ENCODE measurements around the gene SLC9A5. TPM values are rescaled to one million over a fixed set of nuclear protein-coding genes. Genes with fewer than 3 reads are reported as not detected.

Gene SLC9A5
- total RNA-seq, 1 donor from 2014 or later: 0.60 TPM

DNA sequence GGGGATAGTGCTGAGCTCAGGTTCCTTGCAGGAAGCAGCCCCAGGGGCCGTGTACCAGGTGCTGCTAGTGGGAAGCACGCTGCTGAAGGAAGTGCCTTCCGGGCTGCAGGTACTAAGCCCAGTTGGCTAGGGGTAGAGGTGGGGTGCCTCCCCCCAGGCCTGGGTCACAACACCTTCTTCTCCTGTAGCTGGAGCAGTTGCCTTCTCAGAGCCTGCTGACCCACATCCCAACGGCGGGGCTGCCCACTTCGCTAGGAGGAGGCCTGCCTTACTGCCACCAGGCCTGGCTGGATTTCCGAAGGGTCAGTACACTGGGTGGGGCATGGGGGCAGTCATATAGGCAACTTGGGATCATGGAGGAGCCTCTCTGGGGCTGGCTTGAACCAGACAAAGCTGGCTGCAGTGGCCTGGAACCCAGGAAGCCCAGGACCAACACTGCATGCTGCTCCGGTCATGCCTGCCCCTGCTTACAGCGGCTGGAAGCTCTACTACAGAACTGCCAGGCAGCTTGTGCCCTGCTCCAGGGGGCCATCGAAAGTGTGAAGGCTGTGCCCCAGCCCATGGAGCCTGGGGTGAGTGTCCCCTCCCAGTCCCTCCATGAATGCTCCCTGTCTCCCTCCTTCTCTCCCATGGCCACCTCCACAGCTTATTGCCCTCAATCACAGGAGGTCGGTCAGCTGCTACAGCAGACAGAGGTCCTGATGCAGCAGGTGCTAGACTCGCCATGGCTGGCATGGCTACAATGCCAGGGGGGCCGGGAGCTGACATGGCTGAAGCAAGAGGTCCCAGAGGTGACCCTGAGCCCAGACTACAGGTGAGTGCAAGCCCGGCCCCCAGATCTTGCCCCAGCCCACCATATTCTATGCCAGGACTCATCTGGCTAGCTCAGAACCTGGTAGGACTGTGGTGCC, 33.0 kb downstream of the SLC9A5 start:
- DNase-seq (ENCODE audit: low read depth): no peak

DNA sequence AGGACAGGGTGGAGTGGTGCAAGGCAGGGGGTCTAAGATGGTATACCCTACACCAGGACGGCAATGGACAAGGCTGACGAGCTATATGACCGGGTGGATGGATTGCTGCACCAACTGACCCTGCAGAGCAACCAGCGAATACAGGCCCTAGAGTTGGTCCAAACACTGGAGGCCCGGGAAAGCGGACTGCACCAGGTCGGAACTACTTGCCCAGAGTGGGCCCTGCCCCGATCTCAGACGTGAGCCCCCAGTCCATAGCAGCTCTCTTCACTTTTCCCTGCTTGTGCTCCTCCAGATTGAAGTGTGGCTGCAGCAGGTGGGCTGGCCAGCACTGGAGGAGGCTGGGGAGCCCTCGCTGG, 33.6 kb downstream of the SLC9A5 start:
- DNase-seq (ENCODE audit: low read depth): no peak

DNA sequence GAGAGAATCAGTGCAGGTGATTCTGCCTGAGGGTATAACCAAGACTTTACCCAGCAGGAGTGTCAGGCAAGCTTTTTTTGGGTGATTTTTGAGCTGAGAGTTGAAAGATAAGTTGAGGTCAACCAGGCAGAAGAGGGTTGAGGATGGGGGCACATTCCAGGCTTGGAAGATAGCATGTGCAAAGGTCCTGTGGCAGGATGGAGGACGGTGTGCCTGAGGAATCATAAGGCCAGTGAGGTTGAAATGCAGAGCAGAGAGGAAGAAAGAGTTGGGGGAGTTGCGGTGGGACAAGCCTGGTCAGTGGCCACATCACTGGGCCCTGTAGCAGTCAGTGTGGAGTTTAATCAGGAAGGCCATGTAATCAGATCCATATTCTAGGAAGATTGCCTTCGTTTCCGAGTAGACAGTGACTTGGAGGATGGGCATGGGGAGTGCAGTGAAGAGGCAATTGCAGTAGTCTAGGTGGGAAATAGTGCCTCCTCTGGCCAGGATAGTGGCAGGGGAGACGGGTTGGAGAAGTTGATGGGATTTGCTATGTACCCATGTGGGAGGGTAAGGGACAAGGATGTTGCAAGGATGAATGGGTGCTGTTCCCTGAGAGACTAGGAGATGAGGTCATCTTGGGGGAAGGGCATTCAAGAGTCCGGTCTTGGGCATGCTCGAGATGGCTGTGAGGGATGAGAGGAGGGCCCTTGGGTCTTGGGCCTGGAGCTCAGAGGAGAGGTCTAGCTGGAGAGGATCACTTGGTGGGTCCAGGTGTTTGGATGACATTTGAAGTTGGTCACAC, 34.5 kb downstream of the SLC9A5 start:
- DNase-seq (ENCODE audit: low read depth): peak; percentile 52

DNA sequence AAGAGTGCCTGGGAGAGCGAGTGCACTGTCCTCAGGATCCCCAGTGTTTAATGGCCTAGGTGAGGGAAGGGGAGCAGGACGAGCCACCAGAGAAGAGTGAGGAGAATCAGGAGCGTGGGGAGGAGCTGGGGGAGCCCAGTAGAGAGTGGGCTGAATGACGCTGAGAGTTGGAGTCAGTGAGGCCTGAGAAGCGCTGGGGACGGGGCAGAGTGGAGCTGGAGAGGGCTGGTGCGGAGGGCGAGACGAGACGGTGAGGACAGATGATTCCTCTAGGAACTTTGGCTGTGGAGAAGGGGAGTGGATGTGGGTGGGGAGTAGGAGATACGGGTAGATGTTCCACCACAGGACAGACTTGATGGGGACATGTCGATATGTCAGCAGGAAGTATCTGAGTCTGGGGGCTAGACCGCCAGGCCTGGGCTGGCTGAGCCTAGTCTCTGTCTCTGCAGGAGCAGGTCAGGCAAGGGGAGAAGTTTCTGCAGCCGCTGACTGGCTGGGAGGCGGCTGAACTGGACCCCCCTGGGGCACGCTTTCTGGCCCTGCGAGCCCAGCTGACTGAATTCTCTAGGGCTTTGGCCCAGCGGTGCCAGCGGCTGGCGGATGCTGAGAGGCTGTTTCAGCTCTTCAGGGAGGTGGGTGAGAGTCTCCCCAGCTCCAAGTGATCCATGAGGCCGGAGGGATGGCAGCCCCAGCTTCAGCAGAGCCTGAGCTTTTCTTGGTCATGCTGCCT, 35.2 kb downstream of the SLC9A5 start:
- no peak for DNase-seq (ENCODE audit: low read depth)

DNA sequence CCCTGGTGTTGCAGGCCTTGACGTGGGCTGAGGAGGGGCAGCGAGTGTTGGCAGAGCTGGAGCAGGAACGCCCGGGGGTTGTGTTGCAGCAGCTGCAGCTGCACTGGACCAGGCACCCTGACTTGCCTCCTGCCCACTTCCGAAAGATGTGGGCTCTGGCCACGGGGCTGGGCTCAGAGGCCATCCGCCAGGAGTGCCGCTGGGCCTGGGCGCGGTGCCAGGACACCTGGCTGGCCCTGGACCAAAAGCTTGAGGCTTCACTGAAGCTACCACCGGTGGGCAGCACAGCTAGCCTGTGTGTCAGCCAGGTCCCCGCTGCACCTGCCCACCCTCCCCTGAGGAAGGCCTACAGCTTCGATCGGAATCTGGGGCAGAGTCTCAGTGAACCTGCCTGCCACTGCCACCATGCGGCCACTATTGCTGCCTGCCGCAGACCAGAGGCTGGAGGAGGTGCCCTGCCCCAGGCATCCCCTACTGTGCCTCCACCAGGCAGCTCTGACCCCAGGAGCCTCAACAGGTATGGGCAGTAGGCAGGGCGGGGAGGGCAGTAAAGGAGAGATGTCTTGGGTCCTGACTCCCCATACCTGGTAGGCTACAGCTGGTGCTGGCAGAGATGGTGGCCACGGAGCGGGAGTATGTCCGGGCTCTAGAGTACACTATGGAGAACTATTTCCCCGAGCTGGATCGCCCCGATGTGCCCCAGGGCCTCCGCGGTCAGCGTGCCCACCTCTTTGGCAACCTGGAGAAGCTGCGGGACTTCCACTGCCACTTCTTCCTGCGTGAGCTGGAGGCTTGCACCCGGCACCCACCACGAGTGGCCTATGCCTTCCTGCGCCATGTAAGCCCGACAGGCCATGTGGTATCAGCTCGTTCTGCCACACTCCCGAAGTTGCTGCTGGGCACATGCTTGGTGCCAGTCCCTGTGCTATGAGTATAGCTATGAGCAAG, 36.2 kb downstream of the SLC9A5 start:
- peak; percentile 32 for DNase-seq (ENCODE audit: low read depth)

DNA sequence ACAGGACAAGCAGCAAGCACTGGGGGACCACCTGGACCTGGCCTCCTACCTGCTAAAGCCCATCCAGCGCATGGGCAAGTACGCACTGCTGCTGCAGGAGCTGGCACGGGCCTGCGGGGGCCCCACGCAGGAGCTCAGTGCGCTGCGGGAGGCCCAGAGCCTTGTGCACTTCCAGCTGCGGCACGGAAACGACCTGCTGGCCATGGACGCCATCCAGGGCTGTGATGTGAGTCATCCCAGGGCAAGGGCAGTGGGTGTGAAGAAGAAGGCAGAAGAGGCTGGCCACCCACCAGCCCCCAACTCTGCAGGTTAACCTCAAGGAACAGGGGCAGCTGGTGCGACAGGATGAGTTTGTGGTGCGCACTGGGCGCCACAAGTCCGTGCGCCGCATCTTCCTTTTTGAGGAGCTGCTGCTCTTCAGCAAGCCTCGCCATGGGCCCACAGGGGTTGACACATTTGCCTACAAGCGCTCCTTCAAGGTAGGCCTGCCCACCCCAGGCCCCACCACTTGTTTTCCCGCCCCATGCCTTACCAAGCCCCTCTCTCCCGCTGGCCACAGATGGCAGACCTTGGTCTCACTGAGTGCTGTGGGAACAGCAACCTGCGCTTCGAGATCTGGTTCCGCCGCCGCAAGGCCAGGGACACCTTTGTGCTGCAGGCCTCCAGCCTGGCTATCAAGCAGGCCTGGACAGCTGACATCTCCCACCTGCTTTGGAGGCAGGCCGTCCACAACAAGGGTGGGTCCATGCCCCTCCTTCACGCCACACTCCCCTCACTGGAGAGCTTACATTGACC, 37.9 kb downstream of the SLC9A5 start:
- DNase-seq (ENCODE audit: low read depth): no peak

DNA sequence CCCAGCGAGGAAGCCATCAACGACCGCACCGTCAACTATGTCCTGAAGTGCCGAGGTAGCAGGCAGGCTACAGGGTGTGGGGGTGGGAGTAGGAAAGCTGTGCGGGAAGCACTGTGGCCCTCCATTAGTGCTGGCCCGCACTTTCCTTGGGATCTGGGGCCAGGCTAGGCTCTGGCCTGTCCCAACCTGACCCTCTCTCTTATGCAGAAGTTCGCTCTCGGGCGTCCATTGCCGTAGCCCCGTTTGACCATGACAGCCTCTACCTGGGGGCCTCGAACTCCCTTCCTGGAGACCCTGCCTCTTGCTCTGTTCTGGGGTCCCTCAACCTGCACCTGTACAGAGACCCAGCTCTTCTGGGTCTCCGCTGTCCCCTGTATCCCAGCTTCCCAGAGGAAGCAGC, 39.2 kb downstream of the SLC9A5 start:
- DNase-seq (ENCODE audit: low read depth): no peak

DNA sequence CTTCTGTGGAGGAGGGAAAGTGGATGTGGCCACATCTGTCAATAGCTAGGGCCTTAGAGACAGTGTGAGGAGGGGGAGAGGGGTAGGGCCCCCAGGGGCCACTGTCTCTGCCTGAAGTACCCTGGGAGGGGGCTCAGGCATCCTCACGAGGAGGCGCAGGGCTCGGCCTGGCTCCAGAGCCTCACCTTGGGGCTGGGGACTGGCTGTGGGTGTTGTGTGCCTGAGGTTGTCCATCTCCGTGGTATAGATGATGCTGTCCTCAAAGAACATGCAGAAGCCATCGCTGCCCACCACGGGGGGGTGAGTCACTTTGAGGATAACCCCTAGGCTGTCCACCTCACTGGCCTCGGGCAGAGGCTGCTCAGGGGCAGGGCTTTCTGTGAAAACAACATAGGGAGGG, 42.7 kb downstream of the SLC9A5 start:
- DNase-seq (ENCODE audit: low read depth): no peak

DNA sequence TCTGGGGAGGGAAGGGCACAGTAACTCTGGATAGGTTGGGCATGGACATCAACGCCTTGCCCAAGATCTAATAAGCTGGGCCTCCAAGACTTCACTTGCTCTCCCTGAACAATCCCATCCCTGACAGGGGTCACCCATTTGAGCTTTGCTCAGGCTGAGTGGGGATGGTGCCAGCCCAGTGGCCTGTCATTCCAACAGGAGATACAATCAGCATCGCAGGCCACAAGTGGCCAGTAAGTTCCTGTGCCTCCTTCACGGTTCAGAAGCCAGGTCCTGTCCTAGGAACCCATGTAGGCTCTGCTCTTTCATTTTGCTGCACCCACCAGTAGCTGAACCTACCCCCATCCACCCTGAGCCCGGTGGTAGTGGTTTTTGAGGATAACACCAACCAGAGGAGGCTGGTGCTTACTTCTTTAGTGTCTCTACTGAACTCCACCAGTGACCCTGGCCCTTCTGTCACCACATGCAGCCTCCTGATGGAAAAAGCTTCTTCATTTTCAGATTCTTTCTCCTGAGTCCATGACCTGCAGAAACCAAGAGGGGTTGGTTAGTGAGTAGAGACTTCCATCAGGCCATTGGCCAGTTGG, 45.5 kb downstream of the SLC9A5 start:
- no peak for DNase-seq (ENCODE audit: low read depth)

DNA sequence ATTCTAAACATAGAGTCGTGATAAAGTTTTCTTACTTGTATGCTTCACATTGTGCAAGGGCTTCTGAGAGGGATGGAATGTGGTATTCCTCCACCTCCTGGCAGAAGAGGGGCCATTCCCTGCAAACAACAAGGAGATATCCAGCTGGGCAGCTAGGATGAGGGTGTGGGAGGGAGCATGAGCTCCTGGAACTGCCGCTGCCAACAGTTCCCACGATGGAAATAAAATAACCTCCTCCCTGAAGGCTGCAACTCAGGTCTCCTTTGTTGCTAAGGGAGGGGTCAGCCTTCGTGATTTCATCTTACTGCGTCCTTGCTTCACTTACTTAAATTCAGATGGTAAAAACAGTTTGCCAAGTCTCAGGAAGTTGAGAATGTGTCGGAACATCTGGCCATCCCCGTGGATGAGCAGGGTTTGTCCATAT, 46.2 kb downstream of the SLC9A5 start:
- no peak for DNase-seq (ENCODE audit: low read depth)

DNA sequence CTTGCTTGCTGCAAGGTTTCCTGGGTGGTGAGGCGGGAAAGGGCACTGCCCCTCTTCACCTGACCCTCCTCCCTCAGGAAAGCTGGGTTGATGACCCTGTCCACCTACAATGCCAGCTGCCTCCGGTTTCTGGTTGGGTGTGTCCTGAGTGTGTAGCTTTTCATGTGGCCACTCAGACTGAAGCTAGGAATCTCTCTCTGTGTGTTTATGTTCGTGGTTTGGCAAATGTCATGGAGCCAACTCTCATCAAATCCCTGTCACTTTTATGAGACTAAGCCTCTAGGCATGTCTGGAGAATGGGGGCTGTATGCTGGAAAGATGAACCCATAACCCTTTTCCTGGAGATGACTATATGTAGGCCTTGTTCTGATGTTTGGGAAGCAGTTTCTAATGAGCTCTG, 47.6 kb downstream of the SLC9A5 start:
- DNase-seq (ENCODE audit: low read depth): peak; percentile 44

DNA sequence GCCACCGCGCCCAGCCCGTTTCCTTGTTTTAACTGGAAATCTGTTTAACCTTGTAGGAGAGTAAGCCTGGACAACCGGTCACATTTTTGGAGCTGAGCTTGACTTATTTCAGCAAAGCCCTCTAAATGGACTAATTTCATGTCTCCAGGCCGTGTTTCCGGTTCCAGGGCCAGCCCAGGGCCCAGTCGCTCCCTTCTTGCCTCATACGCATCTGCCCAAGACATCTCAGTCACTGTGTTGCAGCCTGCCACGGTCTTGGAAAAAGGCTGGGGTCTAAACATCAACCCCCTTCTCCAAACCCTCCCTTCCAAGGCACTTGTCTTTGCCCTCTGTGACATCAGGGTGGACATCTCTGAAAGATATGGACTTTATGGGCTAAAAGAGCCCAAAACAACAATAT, 49.5 kb downstream of the SLC9A5 start:
- no peak for DNase-seq (ENCODE audit: low read depth)

DNA sequence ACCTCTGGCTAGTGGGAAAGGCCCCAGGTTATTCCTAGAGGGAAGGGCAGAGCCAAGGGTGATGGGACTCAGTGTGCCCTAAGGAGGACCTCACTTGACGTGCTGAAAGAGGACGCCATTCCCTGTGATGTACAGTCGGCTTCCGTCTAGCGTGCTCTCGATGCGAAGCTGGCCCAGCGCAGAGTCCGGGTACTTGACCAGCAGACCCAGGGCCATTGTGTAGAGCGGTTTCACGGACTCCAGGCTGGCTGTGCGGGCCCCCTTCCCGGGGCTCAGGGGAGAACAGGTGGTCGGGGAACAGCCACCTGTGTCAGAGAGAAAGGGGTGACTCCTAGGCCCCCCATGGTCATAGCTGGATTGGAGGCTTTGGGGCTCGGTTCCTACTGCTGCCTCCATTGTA, 50.5 kb downstream of the SLC9A5 start:
- DNase-seq (ENCODE audit: low read depth): no peak

DNA sequence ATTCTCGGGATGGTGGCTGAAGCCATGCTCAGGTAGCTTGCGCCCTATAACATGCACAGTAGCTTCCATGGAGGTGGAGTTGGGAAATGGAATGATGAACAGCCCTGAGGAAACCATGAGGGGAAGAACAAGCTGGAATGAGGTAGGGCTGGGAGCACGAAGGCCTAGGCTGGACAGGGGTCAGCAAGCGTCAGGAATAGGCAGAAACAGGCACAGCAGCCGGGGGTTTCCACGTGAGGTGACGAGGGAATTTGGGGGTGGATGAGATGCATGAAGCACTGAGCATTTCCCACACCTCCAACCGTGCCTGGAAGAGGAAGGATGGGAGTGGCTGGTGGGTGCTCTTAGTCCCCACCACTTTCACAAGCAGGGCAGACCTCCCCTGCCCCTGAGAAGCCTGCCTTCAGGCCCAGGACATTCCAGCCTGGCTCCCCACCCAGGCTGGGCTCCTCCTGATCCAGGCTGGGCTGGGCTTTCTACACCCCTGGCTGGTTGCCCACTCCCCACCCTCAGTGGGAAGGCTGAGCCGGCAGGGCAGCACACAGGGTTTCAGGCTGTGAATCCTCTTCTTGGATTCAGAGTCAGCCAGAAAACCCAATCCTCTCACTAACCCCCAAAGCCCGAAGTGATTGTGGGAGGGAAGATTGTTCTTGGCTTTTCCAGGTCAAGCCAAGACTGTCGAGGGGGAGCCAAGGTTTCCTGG, 52.5 kb downstream of the SLC9A5 start:
- no peak for DNase-seq (ENCODE audit: low read depth)

DNA sequence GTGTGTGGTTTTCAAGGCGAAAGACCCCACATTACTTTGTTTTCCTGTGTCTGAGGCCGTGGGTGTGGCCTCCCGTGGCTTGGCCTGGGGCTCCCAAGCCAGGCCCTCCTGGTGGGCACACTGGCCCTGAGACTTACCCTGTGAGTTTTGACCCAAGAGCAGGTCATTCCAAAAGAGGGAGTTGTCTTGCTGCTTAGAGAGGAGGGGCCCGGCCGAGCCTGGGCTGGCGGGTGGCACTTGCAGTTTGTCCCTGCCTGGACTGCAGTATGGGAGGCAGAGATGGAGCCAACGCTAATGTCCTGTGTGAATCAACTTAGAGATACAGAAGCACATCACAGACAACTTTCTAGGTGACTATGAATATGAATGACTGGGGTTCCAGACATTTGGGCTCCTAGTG, 53.3 kb downstream of the SLC9A5 start:
- DNase-seq (ENCODE audit: low read depth): no peak

DNA sequence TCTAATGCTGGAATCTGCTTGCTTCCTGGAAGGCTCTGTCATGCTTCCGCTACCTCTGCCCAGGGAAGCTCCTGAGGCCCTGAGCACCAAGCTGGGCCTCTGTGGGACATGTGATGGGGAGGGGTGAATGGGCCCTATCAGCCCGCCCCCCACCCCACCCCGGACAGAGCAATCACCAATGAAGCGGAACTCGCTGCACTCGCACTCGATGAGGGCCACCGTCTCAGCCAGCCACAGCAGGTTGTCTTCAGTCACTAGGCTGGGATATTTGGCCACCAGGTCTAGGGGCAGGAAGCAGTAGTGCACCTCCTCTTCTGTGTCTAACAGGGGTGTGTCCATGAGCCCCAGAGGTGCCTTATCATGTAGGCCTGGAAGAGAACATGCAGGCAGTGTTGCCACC, 54.2 kb downstream of the SLC9A5 start:
- DNase-seq (ENCODE audit: low read depth): no peak

DNA sequence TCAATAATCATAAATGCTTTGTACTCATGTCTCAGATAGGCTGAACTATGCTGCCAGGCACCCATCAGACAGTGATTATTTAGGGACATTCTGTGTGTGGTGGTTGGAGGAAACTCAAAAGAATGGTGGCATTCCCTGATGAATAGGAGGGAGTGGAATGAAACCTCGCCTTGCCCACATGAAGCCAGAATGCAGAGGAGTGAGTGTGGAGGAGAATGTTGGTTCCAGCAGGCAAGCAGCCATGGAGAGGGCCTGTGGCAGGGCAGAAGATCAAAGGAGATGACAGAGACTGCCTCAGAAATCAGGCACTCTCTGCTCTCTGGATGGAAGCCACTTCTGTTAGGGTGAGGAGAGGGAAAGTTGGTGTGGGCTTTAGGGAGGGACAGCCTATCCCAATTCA, 55.2 kb downstream of the SLC9A5 start:
- DNase-seq (ENCODE audit: low read depth): peak; percentile 31

DNA sequence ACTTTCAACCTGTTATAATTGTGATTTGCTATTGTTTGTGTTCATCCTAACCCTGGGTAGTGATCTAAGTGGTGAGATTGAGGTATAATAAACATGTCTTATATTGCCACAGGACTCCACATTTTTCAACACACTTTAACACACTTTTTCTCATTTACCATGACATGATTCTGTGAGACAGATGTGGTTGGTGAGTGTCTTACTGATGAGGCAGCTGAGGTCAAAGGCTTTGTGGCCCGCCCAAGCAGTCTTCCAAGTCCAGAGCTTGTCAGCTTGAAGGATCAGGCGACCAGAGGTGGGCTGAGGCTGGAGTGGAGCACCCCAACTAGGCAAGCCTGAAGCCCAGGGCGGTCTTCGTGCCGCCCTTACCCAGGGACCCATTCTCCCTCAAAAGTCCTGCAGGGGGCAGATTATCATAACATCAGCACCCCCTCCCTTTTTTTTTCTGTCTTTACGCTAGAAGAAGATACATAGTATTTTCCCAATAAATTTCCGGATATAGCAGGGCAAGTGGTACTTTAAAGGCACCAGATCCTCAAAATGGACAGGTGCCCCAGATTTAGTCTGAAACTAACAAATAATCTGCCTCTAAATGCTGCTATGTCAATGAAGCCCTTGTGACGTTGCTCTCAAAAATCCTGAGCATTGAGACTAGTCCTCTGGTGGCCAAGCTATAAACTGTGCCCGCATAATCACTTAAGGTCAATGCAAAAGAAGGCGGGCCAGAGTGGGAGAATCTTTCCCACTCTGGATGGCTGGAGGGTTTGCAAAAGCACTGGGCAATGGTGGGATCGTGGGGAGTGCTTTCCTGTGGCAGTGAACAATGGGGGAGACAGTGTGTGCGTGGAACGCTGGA, 56.7 kb downstream of the SLC9A5 start:
- no peak for DNase-seq (ENCODE audit: low read depth)
